CD1c-positive myeloid dendritic cell (primary cell): ENCODE results near the gene COMT.
A peak's percentile ranks its signal among the peaks of the same experiment; 100 is the strongest.

Experiments
- DNase-seq: peaks from one replicate; pipeline ENCODE4 v3.0.0-alpha.2; 2016; ENCODE audit errors: extremely low spot score

Gene COMT

GRCh38 chr22:19957445-19957844, 15.9 kb downstream of the COMT start:
- no peak for DNase-seq

GRCh38 chr22:19958083-19959042, 16.8 kb downstream of the COMT start:
- no peak for DNase-seq

GRCh38 chr22:19959043-19959586, 17.5 kb downstream of the COMT start:
- DNase-seq = no peak

- DNase-seq = no peak
Observed at GRCh38 chr22:19959587-19960490, 18.3 kb downstream of the COMT start.

GRCh38 chr22:19960491-19961200, 19.1 kb downstream of the COMT start:
- DNase-seq = no peak

- no peak for DNase-seq
Observed at GRCh38 chr22:19961201-19961580, 19.6 kb downstream of the COMT start.

- no peak for DNase-seq
Observed at GRCh38 chr22:19961868-19962245, 20.3 kb downstream of the COMT start.

- DNase-seq = peak; percentile 55
Observed at GRCh38 chr22:19962246-19962908, 20.8 kb downstream of the COMT start.

- peak; percentile 68 for DNase-seq
Observed at GRCh38 chr22:19962909-19963806, 21.6 kb downstream of the COMT start.

GRCh38 chr22:19963863-19964642, 22.5 kb downstream of the COMT start:
- DNase-seq = no peak

GRCh38 chr22:19964701-19965386, 23.3 kb downstream of the COMT start:
- DNase-seq = no peak

GRCh38 chr22:19965771-19966709, 24.5 kb downstream of the COMT start:
- peak; percentile 9 for DNase-seq

GRCh38 chr22:19966908-19967750, 25.6 kb downstream of the COMT start:
- DNase-seq = no peak

- no peak for DNase-seq
Observed at GRCh38 chr22:19967850-19968449, 26.4 kb downstream of the COMT start.

- no peak for DNase-seq
Observed at GRCh38 chr22:19968450-19968891, 26.9 kb downstream of the COMT start.
